GM12872 (cell line): Measurements from ENCODE around the gene CDC42EP4.

Experiments
- TF ChIP-seq, protein P1 (sequence below): IDR thresholded peaks from 3 replicates; pipeline ENCODE4 v1.5.1; 2011; ENCODE audit warnings: low read depth, mild to moderate bottlenecking, low read length, moderate library complexity; ENCODE audit not compliant: insufficient read depth

The CDC42EP4 gene

DNA sequence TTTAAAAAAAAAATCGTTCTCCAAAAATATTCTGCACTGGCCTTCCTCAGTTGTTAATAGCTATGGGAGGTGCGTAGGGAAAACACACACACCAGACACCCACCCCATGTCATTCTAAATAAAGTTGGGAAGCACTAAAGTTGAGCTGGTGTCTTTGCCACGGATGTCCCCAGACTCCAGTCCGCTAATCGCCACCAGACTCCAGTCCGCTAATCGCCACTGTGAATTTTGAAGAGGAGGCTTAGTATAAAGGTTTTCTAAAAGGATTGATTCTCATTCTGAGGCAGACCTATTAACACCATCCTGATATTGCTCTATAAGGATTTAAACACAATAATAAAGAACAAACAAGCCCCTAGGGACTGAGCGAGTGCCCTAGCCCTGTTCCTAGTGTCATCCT is 27.4 kb downstream of the CDC42EP4 start:
- TF ChIP-seq, protein P1, sequence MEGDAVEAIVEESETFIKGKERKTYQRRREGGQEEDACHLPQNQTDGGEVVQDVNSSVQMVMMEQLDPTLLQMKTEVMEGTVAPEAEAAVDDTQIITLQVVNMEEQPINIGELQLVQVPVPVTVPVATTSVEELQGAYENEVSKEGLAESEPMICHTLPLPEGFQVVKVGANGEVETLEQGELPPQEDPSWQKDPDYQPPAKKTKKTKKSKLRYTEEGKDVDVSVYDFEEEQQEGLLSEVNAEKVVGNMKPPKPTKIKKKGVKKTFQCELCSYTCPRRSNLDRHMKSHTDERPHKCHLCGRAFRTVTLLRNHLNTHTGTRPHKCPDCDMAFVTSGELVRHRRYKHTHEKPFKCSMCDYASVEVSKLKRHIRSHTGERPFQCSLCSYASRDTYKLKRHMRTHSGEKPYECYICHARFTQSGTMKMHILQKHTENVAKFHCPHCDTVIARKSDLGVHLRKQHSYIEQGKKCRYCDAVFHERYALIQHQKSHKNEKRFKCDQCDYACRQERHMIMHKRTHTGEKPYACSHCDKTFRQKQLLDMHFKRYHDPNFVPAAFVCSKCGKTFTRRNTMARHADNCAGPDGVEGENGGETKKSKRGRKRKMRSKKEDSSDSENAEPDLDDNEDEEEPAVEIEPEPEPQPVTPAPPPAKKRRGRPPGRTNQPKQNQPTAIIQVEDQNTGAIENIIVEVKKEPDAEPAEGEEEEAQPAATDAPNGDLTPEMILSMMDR: no peak

DNA sequence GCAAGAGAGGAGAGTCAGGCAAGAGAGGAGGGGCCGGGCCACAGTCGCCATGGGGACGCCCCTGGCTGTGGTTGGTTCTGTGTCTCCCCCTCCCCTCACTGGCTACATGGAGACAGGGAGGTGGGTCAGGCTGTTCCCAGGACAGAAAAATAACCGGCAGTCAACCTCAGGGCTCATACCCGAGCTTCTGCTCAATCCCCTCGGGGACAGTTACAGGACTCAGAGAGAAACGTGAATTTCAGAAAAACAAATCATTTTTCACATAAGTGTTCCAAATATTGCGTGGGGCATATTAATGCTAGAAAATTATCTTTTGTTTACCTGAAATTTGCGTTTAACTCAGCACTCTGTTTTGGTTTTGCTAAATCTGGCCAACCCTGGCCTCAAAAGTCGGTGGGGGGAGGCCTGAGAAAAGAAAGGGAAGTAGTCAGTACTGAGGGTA is 27.9 kb downstream of the CDC42EP4 start:
- TF ChIP-seq, protein P1: no peak

DNA sequence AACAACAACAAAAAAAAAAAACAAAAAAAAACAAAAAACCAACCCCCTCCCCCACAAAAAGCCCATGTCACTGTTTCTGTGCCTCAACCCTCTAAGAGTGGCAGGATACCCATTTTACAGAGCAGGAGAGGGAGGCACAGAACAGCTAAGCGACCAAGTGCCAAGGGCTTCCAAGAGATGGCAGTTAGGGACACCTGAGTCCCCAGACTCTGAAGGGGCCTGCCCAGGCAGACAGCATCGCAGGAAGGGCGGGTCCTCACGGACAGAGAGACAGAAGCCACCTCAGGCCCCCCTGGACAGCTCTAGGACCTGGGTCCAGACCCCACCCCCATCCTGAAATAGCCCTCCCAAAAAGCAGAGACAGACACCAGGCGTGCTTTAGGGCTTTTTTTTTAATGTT is 28.6 kb downstream of the CDC42EP4 start:
- TF ChIP-seq, protein P1: no peak

DNA sequence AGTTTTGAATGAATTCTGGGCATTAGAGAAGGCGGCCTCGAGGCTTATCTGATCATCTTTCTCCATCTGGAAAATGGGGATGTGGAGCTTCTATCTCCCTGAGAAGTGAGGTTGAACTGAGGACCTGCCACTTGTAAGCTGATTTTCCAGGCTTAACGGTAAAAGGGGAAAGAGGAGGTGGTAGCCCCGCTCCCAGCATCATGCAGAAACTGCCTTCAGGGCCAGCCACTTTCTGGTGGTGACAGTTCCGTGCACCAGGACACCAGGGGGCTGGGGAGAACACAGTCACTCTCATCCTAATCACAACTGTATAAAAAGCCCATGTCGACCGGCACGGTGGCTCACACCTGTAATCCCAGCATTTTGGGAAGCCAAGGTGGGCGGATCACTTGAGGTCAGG is 29.2 kb downstream of the CDC42EP4 start:
- TF ChIP-seq, protein P1: no peak

DNA sequence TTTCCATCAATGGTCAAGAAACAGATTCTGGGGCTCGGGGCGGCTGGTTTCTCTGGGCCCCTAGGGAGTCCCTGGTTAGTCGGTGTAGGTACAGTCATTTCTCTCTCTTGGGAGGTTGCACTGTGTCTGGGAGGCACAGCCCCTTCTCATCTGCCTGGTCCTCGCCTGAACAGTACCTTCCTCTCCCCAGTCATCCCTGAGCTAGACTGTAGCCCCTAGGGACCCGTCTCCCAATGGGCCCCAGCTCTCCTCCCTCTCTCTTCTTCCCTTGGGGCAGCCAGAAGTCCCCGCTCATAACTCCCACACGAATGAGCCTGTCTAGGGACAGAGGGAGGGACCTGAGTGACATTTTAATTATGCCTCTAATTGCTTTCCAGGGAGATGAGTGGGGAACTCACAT is 29.9 kb downstream of the CDC42EP4 start:
- TF ChIP-seq, protein P1: no peak

DNA sequence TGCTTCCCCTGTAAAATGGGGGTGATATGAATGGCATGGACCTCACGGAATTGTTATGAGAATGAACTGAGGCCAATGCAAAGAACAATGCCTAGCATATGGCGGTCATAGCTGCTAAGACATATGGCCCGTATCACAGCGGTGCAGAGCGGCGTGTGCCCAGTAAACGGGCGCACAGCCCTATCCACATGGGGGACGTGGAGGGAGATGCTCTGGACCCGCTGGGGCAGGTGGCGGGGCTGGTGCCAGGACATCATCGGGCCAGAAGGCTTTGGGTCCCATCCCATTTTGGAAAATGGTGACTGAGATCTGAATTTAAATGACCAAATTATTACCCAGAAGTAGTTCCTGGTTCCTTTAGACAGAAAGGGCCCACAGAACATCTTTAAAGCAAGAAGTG is 31.6 kb downstream of the CDC42EP4 start:
- TF ChIP-seq, protein P1: no peak

DNA sequence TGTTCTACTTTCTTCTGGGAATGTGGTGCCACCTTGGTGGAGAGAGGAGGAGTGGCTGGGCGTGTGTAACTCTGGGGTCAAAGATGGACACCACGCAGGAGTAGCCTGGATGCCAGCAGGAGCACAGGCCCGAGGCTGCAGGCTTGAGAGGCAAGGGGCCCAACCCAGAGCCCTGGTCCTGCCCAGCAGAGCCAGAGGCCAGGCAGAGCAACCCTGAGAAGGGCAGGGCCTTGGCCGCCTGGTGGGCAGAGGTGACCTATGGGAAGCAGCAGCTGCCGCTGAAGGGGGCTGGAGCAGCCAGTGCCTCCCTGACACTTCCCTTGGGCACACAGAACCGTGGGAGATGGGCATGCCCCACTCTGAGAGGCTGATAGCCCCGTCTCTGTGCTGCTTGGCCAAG is 32.1 kb downstream of the CDC42EP4 start:
- TF ChIP-seq, protein P1: no peak
